Astrocyte of the cerebellum (primary cell): ENCODE measurements around the gene LHFPL2.

Experiments
- DNase-seq: peaks from one replicate; pipeline ENCODE4 v3.0.0-alpha.2; 2011; ENCODE audit warnings: low read depth
- H3K4me3 ChIP-seq: 2 replicates; pipeline ENCODE4 v1.5.1; 2011; ENCODE audit warnings: mild to moderate bottlenecking, low read depth, low read length, moderate library complexity
- CTCF ChIP-seq: IDR thresholded peaks from 2 replicates; pipeline ENCODE4 v1.5.1; 2012; ENCODE audit warnings: low read length, low read depth, moderate library complexity, mild to moderate bottlenecking; ENCODE audit errors: missing control alignments
- in situ Hi-C: cut with HindIII; loops from 2 replicates; pipeline ENCODE4 v1.10.0; 2017; ENCODE audit warnings: low sequenced_read_pairs

LHFPL2 gene

GRCh38 chr5:78644129-78644528 lies 4.4 kb downstream of the LHFPL2 start:
- no peak for TF ChIP-seq CTCF
- in situ Hi-C loops: no loop called here
- no peak for DNase-seq

GRCh38 chr5:78642701-78643100 lies 5.9 kb downstream of the LHFPL2 start:
- in situ Hi-C loops: no loop called here
- no peak for DNase-seq
- no peak overlapping the region for H3K4me3 ChIP-seq
- no peak for TF ChIP-seq CTCF

More at GRCh38 chr5:78644129-78644528, 4.4 kb downstream of the LHFPL2 start:
- no peak overlapping the region for H3K4me3 ChIP-seq

GRCh38 chr5:78640662-78641474 lies 7.7 kb downstream of the LHFPL2 start:
- TF ChIP-seq CTCF: no peak
- DNase-seq: no peak
- in situ Hi-C loops: no loop called here
- H3K4me3 ChIP-seq: no peak overlapping the region

- TF ChIP-seq CTCF: no peak
- in situ Hi-C loops: loop anchor here (5.0 kb wide), 1 partner anchor 97 kb away; no protein-coding TSS in a partner anchor
- H3K4me3 ChIP-seq: no peak overlapping the region
- no peak for DNase-seq
Measured at GRCh38 chr5:78639791-78640190, 8.8 kb downstream of the LHFPL2 start.

GRCh38 chr5:78638973-78639669 lies 9.5 kb downstream of the LHFPL2 start:
- in situ Hi-C loops: loop anchor here (5.0 kb wide), 1 partner anchor 97 kb away; no protein-coding TSS in a partner anchor
- DNase-seq: no peak
- no peak for TF ChIP-seq CTCF
- no peak overlapping the region for H3K4me3 ChIP-seq

- no peak for TF ChIP-seq CTCF
- DNase-seq: peak; percentile 67
- in situ Hi-C loops: loop anchor here (5.0 kb wide), 1 partner anchor 96 kb away; no protein-coding TSS in a partner anchor
- H3K4me3 ChIP-seq: no peak overlapping the region
Measured at GRCh38 chr5:78638423-78638822, 10.1 kb downstream of the LHFPL2 start.
